Panc1 (cell line): ENCODE measurements around the gene MYO3B. TPM values are rescaled to one million over a fixed set of nuclear protein-coding genes. Genes with fewer than 3 reads are reported as not detected.

ENCODE experiments used
- ATAC-seq: fragments of 200-7000 bp; cut with Tn5 transposase; 2 replicates; pipeline ENCODE4 v1.9.1; 2020; ENCODE audit warnings: mild to moderate bottlenecking, moderate library complexity
- BruUV-seq: library from RNA; stranded (reverse); fragments of 400-500 nt; replicated peaks from 2 replicates; lab custom pipeline; 2021; lab: Mats Ljungman, UMichigan
- CTCF ChIA-PET: fragments of 300-600 bp; sonication (Branson Sonifier 250); formaldehyde crosslinking; loops from one replicate; lab custom pipeline; 2022; ENCODE audit warnings: antibody characterized with exemption; lab: Charles Lee
- POLR2A ChIA-PET: fragments of 300-600 bp; sonication (Branson Sonifier 250); formaldehyde crosslinking; loops from one replicate; lab custom pipeline; 2022; ENCODE audit warnings: antibody characterized with exemption; lab: Charles Lee
- DNase-seq: peaks from one replicate; pipeline ENCODE4 v3.0.0-alpha.2; 2010; ENCODE audit warnings: low read depth, low spot score
- H3K27ac ChIP-seq: 2 replicates; pipeline ENCODE4 v1.5.1; 2011; ENCODE audit warnings: mild to moderate bottlenecking, low read length, inconsistent platforms
- H3K27me3 ChIP-seq: fragments of 200-500 bp; sonication (Bioruptor generic); 2 replicates; pipeline ENCODE4 v1.6.0; 2014; ENCODE audit warnings: low read length, inconsistent platforms; ENCODE audit not compliant: control insufficient read depth, insufficient read depth
- H3K36me3 ChIP-seq: fragments of 200-500 bp; sonication (Bioruptor generic); 2 replicates; pipeline ENCODE4 v1.5.1; 2014; ENCODE audit warnings: inconsistent platforms, mild to moderate bottlenecking, low read length, moderate library complexity; ENCODE audit not compliant: control insufficient read depth, insufficient read depth
- H3K4me1 ChIP-seq: 2 replicates; pipeline ENCODE4 v1.5.1; 2011; ENCODE audit warnings: inconsistent platforms, mild to moderate bottlenecking, low read length, moderate library complexity; ENCODE audit not compliant: control insufficient read depth, insufficient read depth
- H3K4me3 ChIP-seq, 2 experiments: 2 replicates each; pipeline ENCODE4 v1.5.1; 2011 to 2012; ENCODE audit warnings: low read depth in 2 of 2, low read length in 2 of 2, mild to moderate bottlenecking in 2 of 2, inconsistent platforms in 1 of 2, moderate library complexity in 1 of 2
- H3K9me3 ChIP-seq: fragments of 200-500 bp; sonication (Bioruptor generic); 2 replicates; pipeline ENCODE4 v1.5.1; 2014; ENCODE audit warnings: low read depth, mild to moderate bottlenecking, inconsistent platforms, low read length, moderate library complexity; ENCODE audit not compliant: control insufficient read depth, insufficient read depth
- POLR2AphosphoS5 ChIP-seq: IDR thresholded peaks from 2 replicates; pipeline ENCODE4 v1.6.1; 2012; ENCODE audit warnings: mild to moderate bottlenecking, low read depth, low read length, moderate library complexity
- SIN3A ChIP-seq: IDR thresholded peaks from 2 replicates; pipeline ENCODE4 v1.6.1; 2012; ENCODE audit warnings: low read depth, mild to moderate bottlenecking, low read length, moderate library complexity, borderline replicate concordance; ENCODE audit not compliant: insufficient read depth
- TCF7L2 ChIP-seq: IDR thresholded peaks from 2 replicates; pipeline ENCODE4 v1.6.1; 2011; ENCODE audit warnings: mild to moderate bottlenecking, low read depth, low read length, inconsistent platforms
- in situ Hi-C: cut with HindIII; loops from 2 replicates; pipeline ENCODE4 v1.10.0; 2016; ENCODE audit warnings: low sequenced_read_pairs, low pct_unique_long_range_greater_than_20kb
- intact Hi-C: fragments of 100-400 bp; cut with micrococcal nuclease; formaldehyde crosslinking; loops from one replicate; pipeline ENCODE4 v1.10.0; 2022; ENCODE audit not compliant: unreplicated experiment
- total RNA-seq: library from RNA; stranded (reverse); gene quantifications from one replicate; pipeline ENCODE4 v1.2.1, GENCODE V29; 2021; ENCODE audit not compliant: unreplicated experiment
- TF ChIP-seq, protein P1 (sequence below): fragments of 450-650 bp; IDR thresholded peaks from 2 replicates; pipeline ENCODE4 v1.5.1; 2017; ENCODE audit warnings: mild to moderate bottlenecking
- TF ChIP-seq, protein P2 (sequence below), 2 experiments: IDR thresholded peaks; 2 replicates each; pipeline ENCODE4 v1.6.1; 2011 to 2012; ENCODE audit warnings: low read depth in 2 of 2, control low read depth in 1 of 2, low read length in 1 of 2, mild to moderate bottlenecking in 1 of 2, moderate library complexity in 1 of 2; ENCODE audit not compliant: insufficient read depth in 1 of 2

The MYO3B gene
- total RNA-seq, 1 experiment from 2014 or later, result 0.05 TPM

DNA sequence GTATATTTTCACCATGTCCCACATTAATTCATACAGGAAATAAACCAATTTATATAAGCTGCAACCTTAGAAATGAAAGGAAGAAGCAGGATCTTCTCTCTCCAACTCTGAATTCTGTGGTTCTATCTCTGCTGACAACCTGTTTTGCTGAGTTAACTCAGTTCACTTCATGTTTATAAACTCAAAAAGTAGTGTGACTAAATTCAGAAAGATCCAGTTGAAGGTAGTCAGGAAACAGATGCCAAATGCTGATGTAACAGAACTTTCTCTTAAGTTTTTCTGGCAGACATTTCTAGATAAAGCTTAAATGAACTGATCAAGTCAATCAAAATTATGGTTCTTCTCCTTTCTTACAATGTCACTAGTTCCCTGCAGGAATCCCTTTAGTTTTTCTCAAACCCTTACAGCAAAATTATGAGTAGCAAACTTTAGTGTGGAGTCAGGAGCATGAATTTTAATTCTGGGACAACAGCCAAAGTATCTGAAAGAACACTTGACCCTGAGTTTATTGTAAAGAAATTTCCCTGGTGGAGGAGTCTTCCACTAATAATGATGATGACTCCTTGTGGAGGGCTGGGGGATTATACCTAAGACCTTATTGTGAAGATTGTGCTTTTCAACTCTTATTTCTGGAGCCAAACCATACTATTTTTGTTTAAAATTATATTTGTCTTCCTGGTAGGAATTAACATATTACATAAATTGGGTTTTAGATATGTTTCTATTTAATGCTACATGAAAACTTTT, 216.9 kb downstream of the MYO3B start:
- no peak for DNase-seq
- in situ Hi-C loops, result no loop called here

DNA sequence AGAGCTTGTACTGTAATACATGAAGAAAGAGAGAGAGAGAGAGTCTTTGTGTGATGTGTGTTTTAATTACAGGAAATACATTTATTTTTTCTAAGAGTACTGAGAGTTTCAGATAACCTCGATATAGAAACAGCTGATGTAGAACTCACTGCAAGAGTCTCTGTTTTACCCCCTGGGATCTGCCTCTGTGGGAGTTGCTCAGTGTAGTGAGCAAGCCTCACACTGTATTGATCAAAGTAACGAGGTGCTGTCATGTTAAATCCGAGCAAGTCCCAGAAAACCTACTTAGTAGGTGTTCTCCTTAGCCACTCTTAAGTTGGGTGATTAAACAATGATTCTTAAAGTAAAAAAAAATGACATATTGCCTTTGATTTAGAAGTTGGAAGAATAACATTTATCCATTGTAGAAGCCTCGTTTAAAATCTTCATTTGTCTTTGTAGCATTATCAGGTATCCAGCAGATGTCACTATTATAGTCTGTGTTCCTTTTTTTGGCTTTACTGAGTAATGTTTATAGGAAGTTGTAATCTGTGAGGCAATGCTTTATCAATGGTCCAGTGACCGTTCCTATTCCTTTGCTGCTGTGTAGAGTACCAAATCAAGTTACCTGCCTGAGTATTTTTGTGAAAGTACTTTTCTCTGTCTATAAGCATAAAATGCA, 219.0 kb downstream of the MYO3B start:
- no peak for DNase-seq
- intact Hi-C loops, result no loop called here
- ChIA-PET CTCF (no interaction called here), POLR2A (no interaction called here)
- no peak overlapping the region for H3K4me3 ChIP-seq
- in situ Hi-C loops, result no loop called here
- BruUV-seq, result no TSS peak
- H3K4me1 ChIP-seq, result no peaks in the 10 kb centered on the region
- TF ChIP-seq, protein P1, sequence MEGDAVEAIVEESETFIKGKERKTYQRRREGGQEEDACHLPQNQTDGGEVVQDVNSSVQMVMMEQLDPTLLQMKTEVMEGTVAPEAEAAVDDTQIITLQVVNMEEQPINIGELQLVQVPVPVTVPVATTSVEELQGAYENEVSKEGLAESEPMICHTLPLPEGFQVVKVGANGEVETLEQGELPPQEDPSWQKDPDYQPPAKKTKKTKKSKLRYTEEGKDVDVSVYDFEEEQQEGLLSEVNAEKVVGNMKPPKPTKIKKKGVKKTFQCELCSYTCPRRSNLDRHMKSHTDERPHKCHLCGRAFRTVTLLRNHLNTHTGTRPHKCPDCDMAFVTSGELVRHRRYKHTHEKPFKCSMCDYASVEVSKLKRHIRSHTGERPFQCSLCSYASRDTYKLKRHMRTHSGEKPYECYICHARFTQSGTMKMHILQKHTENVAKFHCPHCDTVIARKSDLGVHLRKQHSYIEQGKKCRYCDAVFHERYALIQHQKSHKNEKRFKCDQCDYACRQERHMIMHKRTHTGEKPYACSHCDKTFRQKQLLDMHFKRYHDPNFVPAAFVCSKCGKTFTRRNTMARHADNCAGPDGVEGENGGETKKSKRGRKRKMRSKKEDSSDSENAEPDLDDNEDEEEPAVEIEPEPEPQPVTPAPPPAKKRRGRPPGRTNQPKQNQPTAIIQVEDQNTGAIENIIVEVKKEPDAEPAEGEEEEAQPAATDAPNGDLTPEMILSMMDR, result peak; percentile 57; the same call in 1 of the 2 replicates
- TF ChIP-seq SIN3A, result no peak
- peak; percentile 69; the same call in 1 of the 2 replicates for ATAC-seq
- no peaks in the 10 kb centered on the region for H3K36me3 ChIP-seq
- no peaks in the 10 kb centered on the region for H3K9me3 ChIP-seq
- H3K27ac ChIP-seq, result no peak overlapping the region
- peaks cover 12% of the 10 kb centered on the region for H3K27me3 ChIP-seq

More for the DNA sequence above, 216.9 kb downstream of the MYO3B start:
- BruUV-seq, result no TSS peak
- H3K36me3 ChIP-seq, result no peaks in the 10 kb centered on the region
- H3K27ac ChIP-seq, result no peak overlapping the region
- no peak overlapping the region for H3K4me3 ChIP-seq
- ChIA-PET CTCF (no interaction called here), POLR2A (no interaction called here)
- intact Hi-C loops, result no loop called here
- H3K4me1 ChIP-seq, result no peaks in the 10 kb centered on the region
- no peak for ATAC-seq
- TF ChIP-seq, protein P1, result no peak; the same call in 1 of the 2 replicates
- TF ChIP-seq POLR2AphosphoS5 (no peak), TCF7L2 (no peak), SIN3A (no peak)
- TF ChIP-seq, protein P2, sequence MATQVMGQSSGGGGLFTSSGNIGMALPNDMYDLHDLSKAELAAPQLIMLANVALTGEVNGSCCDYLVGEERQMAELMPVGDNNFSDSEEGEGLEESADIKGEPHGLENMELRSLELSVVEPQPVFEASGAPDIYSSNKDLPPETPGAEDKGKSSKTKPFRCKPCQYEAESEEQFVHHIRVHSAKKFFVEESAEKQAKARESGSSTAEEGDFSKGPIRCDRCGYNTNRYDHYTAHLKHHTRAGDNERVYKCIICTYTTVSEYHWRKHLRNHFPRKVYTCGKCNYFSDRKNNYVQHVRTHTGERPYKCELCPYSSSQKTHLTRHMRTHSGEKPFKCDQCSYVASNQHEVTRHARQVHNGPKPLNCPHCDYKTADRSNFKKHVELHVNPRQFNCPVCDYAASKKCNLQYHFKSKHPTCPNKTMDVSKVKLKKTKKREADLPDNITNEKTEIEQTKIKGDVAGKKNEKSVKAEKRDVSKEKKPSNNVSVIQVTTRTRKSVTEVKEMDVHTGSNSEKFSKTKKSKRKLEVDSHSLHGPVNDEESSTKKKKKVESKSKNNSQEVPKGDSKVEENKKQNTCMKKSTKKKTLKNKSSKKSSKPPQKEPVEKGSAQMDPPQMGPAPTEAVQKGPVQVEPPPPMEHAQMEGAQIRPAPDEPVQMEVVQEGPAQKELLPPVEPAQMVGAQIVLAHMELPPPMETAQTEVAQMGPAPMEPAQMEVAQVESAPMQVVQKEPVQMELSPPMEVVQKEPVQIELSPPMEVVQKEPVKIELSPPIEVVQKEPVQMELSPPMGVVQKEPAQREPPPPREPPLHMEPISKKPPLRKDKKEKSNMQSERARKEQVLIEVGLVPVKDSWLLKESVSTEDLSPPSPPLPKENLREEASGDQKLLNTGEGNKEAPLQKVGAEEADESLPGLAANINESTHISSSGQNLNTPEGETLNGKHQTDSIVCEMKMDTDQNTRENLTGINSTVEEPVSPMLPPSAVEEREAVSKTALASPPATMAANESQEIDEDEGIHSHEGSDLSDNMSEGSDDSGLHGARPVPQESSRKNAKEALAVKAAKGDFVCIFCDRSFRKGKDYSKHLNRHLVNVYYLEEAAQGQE (IDR thresholded peaks at IDR 0.05; ENCODE audit: insufficient read depth in 1 of 2, low read depth in 2 of 2, low read length in 1 of 2), result no peak
- peaks cover 12% of the 10 kb centered on the region for H3K27me3 ChIP-seq
- H3K9me3 ChIP-seq, result no peaks in the 10 kb centered on the region
